ENCODE measurements around the gene CREB5. TPM values are rescaled to one million over a fixed set of nuclear protein-coding genes. Genes with fewer than 3 reads are reported as not detected.

CREB5 gene
- total RNA-seq (2022; extraction: Qiagen RNA extraction), result 3.4 to 4.7 TPM (median 3.6 TPM) in 5 replicates

GRCh38 chr7:28411876-28412662 lies at the start of gene CREB5:
Gene CREB5 (plus strand): TSS chr7:28412518. CDS start chr7:28412915, 397 bp downstream.

Other genes with a start within 250 kb of the CREB5 start
- 4.3 to 6.9 TPM (median 6.2 TPM) in 5 replicates for gene JAZF1, start 231.7 kb upstream of the CREB5 start, total RNA-seq (2022; extraction: Qiagen RNA extraction)